Psoas muscle (tissue), 8 donors: Measurements from ENCODE around the gene PDIA2. TPM values are rescaled to one million over a fixed set of nuclear protein-coding genes. Genes with fewer than 3 reads are reported as not detected.

Experiments
- ATAC-seq, 4 donors: fragments of 200-7000 bp; cut with Tn5 transposase; one replicate each; pipeline ENCODE4 v1.9.1; 2020; ENCODE audit warnings: moderate library complexity in 3 of 4, mild to moderate bottlenecking in 2 of 4
- DNase-seq, 2 donors: peaks; one replicate each; pipeline ENCODE4 v3.0.0-alpha.2; 2020
- H3K27ac ChIP-seq: fragments of 200-600 bp; one replicate; pipeline ENCODE4 v1.8.0; 2022
- H3K27me3 ChIP-seq, 3 donors: fragments of 200-600 bp in 1 of 3; one replicate each; pipeline versions ENCODE4 v1.6.1 to v1.8.0; 2013 to 2022; ENCODE audit warnings: low read length in 2 of 3, mild to moderate bottlenecking in 2 of 3, moderate library complexity in 1 of 3; ENCODE audit not compliant: insufficient read depth in 3 of 3
- H3K36me3 ChIP-seq, 2 donors: fragments of 200-600 bp in 1 of 2; one replicate each; pipeline versions ENCODE4 v1.6.1 to v1.8.0; 2013 to 2022; ENCODE audit warnings: low read depth in 1 of 2, mild to moderate bottlenecking in 1 of 2, moderate library complexity in 1 of 2; ENCODE audit not compliant: insufficient read depth in 1 of 2
- H3K4me1 ChIP-seq: fragments of 200-600 bp; one replicate; pipeline ENCODE4 v1.8.0; 2022
- H3K4me3 ChIP-seq: fragments of 200-600 bp; one replicate; pipeline ENCODE4 v1.8.0; 2022; ENCODE audit warnings: mild to moderate bottlenecking
- H3K9me3 ChIP-seq: fragments of 200-600 bp; one replicate; pipeline ENCODE4 v1.8.0; 2022
- WGBS, 3 donors: extraction: QIAGEN DNeasy Blood & Tissue Kit; methylation state at CpG; one replicate each; pipeline versions ENCODE4 v1.1.6 to v1.1.7; 2013; 5-methylcytosine and 5-hydroxymethylcytosine counted together
- intact Hi-C, 2 donors: fragments of 100-400 bp; cut with DNase I; formaldehyde crosslinking; loops; one replicate each; pipeline versions ENCODE4 v1.11.0 to v1.14.2; 2022
- polyA plus RNA-seq, 3 donors: library from polyadenylated mRNA; stranded (reverse); fragments of 200-250 nt; gene quantifications; one replicate each; pipeline ENCODE4 v1.2.3, GENCODE V29; 2013
- total RNA-seq, 4 donors: library from RNA; stranded (reverse); fragmentation: NEBNext Ultra II Directional in 2 of 4; extraction: Animal tissue kit (Norgen Biotek cat#: 25700) in 2 of 4; gene quantifications; one replicate each; pipeline versions ENCODE4 v1.2.1 to v1.2.4, GENCODE V29; 2021 to 2023
- TF ChIP-seq, protein P1 (sequence below): fragments of 200-600 bp; IDR thresholded peaks from one replicate; pipeline ENCODE4 v1.8.0; 2022; ENCODE audit warnings: antibody characterized with exemption
- donor health status: healthy with polysubstance abuse.
- donor health status: DM: no; HTN: no; CAD: no; lungs with moderate emphysema.
- donor health status: Bipolar disorder and iron deficiency.
- donor health status: healthy.
- donor health status: DM: yes; HTN: yes; CAD: no.
- donor health status: DM: no; HTN: no; CAD: no.
- donor health status: DM: no; HTN: no; CAD: no.
- donor health status: DM: yes; HTN: yes; CAD: no.

The PDIA2 gene
- total and polyA plus RNA-seq, 7 donors = 0.08 to 0.90 (median 0.14) TPM; not detected in 4

DNA sequence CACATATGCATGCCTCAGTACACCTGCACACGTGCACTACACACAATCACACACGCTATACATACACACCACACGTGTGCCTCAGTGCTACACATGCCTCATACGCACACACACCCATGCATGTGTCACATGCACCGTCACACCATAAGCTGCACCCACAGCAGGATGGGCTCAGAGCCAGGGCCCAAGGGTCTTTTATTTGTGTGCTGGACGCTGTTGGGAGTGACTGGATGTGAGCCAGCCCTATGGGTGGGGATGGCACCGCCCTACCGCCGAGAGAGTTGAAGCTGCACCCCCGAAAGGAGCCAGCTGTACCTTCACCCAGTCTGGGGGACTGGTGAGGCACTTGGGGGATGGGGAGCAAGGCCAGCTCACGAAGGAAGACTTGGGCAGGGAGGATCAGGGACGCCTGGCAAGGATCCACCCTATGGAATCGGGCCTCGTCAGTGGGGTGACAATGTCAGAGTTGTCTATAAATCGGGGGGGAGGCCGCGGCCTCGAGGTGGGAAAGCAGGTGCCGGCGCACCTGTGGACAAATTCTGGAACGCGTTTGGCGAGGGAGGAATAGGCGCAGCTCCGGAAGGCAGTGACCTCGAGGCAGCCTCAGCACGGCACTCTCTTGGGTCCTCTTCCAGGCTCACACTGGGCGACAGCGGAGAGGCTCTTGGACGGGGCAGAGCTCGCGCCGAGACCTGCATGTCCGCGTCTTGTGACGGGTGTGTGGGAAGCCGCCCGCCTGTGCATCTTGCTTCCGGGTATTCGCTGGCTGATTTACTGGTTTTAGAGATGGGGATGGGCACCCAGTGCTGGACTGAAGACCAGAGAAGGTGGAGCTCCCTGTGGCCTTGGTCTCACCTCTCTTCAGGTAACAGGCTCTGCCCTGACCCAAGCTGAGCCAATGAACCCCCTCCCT lies 14.6 kb upstream of the PDIA2 start:
- intact Hi-C loops = no loop called here
- Histone ChIP-seq H3K27ac (no peak overlapping the region), H3K9me3 (no peaks in the 10 kb centered on the region), H3K36me3 (peaks cover 0 to 27% of the 10 kb centered on the region in 2 donors), H3K4me1 (no peaks in the 10 kb centered on the region), H3K27me3 (peaks cover 0 to 5% (median 0%) of the 10 kb centered on the region in 3 donors), H3K4me3 (no peak overlapping the region)
- 61 to 65% (median 61%) methylated on average over 33 to 40 of the region's 40 CpGs for WGBS, 3 donors
- TF ChIP-seq, protein P1, sequence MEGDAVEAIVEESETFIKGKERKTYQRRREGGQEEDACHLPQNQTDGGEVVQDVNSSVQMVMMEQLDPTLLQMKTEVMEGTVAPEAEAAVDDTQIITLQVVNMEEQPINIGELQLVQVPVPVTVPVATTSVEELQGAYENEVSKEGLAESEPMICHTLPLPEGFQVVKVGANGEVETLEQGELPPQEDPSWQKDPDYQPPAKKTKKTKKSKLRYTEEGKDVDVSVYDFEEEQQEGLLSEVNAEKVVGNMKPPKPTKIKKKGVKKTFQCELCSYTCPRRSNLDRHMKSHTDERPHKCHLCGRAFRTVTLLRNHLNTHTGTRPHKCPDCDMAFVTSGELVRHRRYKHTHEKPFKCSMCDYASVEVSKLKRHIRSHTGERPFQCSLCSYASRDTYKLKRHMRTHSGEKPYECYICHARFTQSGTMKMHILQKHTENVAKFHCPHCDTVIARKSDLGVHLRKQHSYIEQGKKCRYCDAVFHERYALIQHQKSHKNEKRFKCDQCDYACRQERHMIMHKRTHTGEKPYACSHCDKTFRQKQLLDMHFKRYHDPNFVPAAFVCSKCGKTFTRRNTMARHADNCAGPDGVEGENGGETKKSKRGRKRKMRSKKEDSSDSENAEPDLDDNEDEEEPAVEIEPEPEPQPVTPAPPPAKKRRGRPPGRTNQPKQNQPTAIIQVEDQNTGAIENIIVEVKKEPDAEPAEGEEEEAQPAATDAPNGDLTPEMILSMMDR = no peak
- peak in 1 of 2 donors; percentile 53 for DNase-seq
- no peak for ATAC-seq

DNA sequence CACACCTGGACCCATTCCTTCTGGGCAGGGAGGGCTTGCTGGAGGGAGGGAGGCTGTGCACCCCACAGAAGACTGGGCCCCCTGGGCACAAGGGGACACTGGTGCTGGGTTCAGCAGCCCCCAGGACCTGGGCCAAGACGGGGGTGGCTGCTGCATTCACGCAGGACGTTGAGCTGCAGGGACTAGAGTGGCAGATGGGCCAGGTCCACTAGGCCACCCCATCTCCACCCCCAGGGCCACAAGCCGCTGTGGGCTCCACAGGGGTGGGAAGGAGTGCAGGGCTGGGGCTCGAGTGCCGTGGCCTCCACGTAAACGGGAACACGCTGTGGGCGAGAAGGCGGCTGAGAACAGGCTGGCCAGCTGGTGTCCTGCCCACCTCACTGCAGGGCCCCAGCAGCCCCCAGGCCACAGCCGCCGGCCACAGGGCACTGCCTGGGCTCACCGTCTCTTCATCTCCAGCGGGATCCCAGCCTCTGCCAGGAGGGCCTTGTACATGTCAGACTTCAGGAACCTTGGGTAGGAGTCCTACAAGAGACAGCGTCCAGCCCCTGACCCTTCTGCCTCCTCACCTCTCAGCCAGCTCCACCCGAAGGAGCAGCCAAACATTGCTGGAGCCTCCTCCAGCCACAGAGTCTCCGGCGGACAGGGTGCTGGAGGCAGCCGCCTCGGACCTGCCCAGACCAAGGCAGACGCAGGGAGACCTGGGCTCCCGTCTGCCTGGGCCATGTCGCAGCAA lies 13.7 kb upstream of the PDIA2 start:
- ATAC-seq (no peak), DNase-seq (peak in 1 of 2 donors; percentile 47)
- 73 to 75% (median 75%) methylated on average over 22 to 24 of the region's 24 CpGs for whole genome bisulfite sequencing, 3 donors
- peaks cover 0 to 19% of the 10 kb centered on the region in 2 donors for H3K36me3 ChIP-seq
- peaks cover 0 to 7% (median 3%) of the 10 kb centered on the region in 3 donors for H3K27me3 ChIP-seq
- intact Hi-C loops = no loop called here
- no peaks in the 10 kb centered on the region for H3K9me3 ChIP-seq
- H3K27ac ChIP-seq = no peak overlapping the region
- TF ChIP-seq, protein P1 = no peak
- H3K4me3 ChIP-seq = no peak overlapping the region
- H3K4me1 ChIP-seq = no peaks in the 10 kb centered on the region

DNA sequence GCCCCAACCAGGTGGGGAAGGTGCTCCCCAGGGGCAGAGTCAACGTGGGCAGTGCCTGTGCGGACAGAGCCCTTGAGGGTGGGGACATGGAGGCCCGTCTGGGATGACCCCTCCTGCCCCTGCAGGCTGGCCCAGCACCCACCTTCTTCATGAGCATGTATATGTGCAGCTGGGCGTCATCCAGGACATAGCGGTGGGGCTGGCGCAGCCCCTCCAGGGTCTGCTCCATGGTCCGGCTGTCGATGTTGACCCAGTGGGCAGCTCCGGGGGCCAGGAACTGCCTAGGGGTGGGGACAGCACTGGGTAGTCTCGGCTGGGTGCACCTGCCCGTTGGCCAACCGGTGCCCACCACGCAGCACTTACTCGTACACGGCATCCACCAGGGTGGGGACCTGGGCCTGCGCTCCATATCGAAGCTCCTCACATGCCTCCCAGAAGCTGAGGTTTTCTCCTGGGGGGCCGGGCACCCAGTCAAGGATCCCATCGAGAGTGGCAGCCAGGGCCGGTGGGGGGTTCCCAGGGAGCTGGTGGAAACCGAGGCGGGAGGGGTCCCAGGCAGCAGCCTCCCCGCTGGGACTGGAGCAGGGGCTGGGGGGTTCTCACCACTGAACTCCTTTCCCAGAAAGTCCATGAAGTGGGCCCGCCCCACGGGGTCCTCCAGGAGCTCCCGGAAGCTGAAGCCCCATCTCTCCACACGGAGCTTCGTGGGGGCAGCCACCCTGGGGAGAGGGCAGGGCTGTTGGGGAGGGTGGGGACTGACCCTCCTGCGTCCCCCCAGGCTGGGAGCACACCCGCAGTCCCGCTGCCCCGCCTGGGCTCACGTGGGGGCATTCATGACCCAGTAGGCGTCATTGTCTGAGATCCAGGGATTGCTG lies 12.3 kb upstream of the PDIA2 start:
- H3K4me1 ChIP-seq = peaks cover 5% of the 10 kb centered on the region
- peaks cover 0 to 16% (median 15%) of the 10 kb centered on the region in 3 donors for H3K27me3 ChIP-seq
- H3K4me3 ChIP-seq = no peak overlapping the region
- no peaks in the 10 kb centered on the region for H3K9me3 ChIP-seq
- no peak for ATAC-seq
- DNase-seq = peak in 1 of 2 donors; percentile 45
- H3K36me3 ChIP-seq = peaks cover 0 to 5% of the 10 kb centered on the region in 2 donors
- 83 to 84% (median 83%) methylated on average over 30 to 34 of the region's 34 CpGs for WGBS, 3 donors
- no peak overlapping the region for H3K27ac ChIP-seq
- TF ChIP-seq, protein P1 = no peak
- intact Hi-C loops = no loop called here
